HG03108 (cell line): ENCODE measurements around the gene ODF4.
A peak's percentile ranks its signal among the peaks of the same experiment; 100 is the strongest.

Source experiments
- ATAC-seq: cut with Tn5 transposase; IDR thresholded peaks from one replicate; pipeline ENCODE4 v1.9.1; 2021; ENCODE audit warnings: moderate library complexity; ENCODE audit not compliant: unreplicated experiment

Gene ODF4

GRCh38 chr17:8339540-8339939 lies at the start of gene ODF4:
Gene ODF4 (plus strand): TSS chr17:8339840. CDS start chr17:8340052, 212 bp downstream.
- ATAC-seq, result no peak

DNA sequence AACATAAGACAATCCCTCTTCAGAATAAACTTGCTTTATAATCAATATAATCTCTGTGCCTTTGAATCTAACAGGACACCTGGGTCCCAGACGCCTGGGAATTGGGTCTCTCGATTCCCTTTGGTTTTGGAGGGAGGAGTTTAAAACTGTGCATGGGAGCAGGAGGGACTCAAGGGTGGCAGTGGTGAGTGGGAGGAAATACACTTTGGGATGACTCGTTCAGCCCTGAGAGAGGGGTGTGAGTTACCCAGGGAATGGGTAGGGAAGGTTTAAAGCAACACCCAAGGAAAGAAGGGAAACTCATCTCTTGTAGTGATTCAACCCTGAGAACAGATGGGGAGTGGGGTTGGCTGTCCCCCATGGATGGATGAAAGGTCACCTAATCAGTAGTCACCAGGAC lies 49.6 kb upstream of the ODF4 start:
- ATAC-seq, result no peak

DNA sequence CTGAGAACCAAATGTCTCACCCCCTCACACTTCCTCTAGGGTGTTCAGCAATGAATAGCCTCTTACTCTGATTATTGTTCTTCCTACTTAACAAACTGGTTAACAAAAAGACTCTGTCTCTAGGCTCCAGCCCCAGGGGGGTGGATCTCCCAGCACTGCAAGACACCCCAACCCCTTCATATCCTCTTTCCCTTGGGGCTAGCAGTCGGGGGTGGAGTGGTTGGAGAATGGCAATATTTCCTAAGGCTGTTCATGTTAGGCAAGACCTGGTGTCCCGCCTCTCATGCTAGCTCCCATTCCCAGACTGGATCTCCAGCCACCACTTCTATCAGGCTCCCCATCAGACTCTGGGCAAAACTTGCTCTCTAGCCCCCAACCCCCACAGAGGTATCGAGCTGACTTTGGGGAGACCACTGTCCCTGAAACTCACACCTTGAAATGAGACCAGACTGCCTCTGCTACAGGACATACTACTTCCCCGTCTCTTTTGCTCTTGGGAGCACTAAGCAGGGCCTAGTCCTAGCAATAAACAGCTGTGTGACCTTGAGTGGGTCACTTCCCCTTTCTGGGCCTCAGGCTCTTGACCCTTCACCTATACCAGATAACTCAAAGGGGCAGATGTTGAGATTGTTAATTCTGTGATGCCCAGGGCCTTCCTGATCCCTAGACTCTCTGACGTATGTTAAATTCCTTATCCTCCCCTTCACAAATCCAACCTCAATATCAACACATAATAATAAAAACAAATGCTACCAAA lies 46.8 kb upstream of the ODF4 start:
- no peak for ATAC-seq

- ATAC-seq, result no peak
Observed at GRCh38 chr17:8294361-8294760, 45.3 kb upstream of the ODF4 start.

DNA sequence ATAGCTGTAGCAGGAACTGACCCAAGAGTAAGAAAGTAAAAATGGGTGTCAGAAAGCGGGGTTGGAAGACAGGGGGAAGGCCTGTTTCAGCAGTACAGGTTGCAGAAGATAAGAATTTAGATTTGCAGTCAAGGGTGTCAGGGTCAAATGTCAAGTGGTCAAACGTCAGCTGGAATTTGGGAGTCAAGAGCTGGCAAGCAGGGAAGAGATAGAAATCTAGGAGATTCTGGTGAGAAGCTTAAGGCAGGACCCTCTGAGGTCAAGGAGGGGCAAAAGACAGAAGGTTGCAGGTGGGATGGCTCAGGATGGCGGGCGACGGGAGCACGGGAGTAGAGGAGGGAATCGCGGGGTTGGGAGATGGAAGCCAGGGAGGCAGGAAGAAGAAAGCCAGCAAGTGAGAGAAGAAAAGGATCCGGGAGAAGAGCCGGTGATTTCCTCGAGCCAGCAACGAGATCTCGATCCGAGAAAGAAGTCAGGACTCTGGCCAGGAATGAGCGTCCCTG lies 44.8 kb upstream of the ODF4 start:
- ATAC-seq, result no peak

- ATAC-seq, result no peak
Observed at GRCh38 chr17:8300226-8300625, 39.4 kb upstream of the ODF4 start.

- peak; percentile 50 for ATAC-seq
Observed at GRCh38 chr17:8300627-8301242, 38.9 kb upstream of the ODF4 start.

- ATAC-seq, result no peak
Observed at GRCh38 chr17:8310601-8311123, 29.0 kb upstream of the ODF4 start.

GRCh38 chr17:8311131-8311790 lies 28.4 kb upstream of the ODF4 start:
- ATAC-seq, result no peak

GRCh38 chr17:8312251-8312650 lies 27.4 kb upstream of the ODF4 start:
- no peak for ATAC-seq

DNA sequence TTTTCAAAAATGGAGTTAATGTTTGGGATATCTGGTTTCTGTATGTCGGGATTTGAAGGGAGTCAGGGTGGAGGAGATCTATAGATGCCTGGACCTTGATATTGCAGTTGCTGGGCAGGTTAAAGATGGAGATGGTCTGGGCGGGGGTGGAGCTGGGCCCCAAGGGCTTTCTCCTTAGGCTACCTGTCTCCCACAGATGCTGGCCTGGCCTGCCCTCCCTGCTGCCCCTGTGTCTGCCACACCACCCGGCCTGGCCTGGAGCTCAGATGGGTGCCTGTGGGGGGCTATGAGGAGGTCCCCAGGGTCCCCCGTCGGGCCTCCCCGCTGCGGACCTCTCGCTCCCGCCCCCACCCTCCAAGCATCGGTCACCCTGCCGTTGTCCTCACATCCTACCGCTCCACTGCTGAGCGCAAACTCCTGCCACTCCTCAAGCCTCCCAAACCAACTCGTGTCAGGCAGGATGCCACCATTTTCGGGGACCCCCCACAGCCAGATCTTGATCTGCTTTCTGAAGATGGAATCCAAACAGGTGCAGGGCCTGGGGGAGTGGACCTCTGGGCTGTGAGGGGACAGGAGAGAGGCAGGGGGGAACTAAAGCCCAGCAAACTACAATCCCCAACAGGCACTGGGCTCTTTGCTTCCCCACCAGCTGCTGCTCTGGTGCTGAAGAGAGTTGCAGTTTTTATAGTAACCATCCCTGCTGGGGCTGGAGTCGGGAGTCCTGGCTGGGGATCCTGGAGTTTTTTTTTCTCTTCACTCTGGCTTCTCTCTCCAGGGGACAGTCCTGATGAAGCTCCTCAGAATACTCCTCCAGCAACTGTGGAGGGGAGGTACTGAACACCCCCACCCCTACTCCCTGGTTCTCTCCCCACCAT lies 26.7 kb upstream of the ODF4 start:
- no peak for ATAC-seq

GRCh38 chr17:8314797-8315763 lies 24.6 kb upstream of the ODF4 start:
- no peak for ATAC-seq

DNA sequence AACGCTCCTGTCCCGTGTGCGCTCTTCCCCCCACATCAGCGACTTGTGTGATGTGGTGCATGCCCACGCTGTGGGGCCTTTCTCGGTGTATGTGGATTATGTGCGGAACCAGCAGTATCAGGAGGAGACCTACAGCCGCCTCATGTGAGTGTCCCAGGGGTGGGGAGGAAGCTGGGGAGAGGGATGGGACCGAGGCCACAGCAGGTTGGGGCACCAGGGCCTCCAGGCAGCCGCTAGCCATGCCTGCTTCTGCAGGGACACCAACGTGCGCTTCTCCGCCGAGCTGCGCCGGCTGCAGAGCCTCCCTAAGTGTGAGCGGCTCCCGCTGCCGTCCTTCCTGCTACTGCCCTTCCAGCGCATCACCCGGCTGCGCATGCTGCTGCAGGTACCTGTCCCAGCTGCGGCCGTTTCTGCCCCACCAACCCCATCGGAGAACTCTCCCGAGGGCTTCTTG lies 23.8 kb upstream of the ODF4 start:
- ATAC-seq, result no peak

- no peak for ATAC-seq
Observed at GRCh38 chr17:8318010-8318935, 21.4 kb upstream of the ODF4 start.

DNA sequence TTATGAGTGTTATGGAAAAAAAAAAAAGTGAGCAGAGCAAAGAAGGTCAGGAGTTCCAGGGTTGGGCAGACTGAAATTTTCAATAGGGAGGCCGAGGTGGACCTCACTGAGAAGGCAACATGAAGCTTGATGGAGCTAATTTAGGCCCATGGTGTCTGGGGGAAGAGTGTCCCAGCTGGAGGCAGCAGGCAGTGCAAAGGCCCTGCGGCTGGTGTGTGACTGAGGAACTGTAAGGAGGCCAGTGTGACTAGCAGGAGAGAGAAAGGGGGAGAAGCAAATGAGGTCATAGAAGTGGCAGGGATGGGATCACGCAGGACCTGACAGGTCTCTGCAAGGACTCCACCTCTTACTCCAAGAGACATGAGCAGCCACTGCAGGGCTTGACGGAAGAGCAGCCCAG lies 19.4 kb upstream of the ODF4 start:
- no peak for ATAC-seq

- ATAC-seq, result no peak
Observed at GRCh38 chr17:8320990-8321389, 18.6 kb upstream of the ODF4 start.

- no peak for ATAC-seq
Observed at GRCh38 chr17:8322061-8322460, 17.6 kb upstream of the ODF4 start.

DNA sequence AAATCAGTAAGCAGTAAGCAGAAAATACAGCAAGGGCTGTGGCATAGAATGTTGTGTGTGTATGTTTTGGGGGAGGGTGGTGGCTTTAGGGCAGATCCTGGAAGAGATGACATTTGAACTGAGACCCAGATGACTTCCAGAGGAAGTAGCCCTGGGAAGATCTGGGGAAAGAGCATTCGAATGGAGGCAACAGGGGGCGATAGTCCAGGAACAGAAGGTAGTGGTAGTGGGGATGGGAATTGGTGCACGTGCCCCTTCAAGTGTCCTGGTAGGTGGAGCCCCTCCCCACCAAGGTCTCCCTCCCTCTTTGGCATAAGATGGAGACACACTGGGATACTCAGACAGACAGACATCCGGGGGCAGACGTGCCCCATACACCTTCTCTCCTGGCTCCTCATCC lies 15.5 kb upstream of the ODF4 start:
- ATAC-seq, result no peak
